ENCODE data around the gene PUS10.
"Not testable (repeated sequence)": the region's sequence is repeated elsewhere in the genome, so short reads cannot be mapped to it uniquely, and the experiment has no call there.

The PUS10 gene

GRCh38 chr2:60965499-60965785, 52.6 kb downstream of the PUS10 start:
- no peak for DNase-seq

DNA sequence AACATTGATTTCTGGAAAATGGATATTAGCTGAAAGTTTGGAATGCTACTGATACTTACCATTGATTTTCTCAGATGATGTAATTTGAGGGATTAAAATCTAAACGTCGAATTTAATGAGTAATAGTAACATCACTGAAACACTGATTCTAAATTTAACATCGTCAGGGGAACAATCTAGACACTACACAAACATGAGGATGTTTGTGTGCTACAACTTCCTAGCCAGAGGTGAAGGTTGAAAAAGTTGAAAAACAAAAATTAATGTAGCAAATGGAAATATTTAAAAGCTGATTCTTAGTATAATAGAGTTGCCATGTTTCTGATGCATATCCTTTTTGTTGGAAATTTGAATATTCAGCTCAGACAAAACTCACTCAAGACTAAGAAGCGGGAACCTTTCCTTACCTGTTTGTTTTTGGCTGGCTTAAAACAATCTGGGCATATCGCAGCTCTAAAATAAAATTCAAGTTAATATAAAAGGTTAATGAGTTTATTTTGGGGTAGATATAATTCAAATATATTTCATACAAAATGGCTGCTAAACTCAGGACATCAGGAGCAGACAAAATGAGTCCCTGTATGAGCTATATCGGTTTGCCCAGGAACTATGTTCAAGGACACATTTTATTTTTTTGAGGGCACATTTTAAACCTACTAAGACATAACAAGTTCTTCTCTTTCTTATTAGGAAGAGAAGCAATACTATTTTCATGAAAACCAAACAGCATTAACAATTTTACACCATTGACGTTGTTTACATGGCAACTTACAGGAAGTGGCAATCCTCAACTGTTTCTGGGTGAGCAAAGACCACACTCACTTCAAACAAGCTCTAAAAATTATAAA, 53.2 kb downstream of the PUS10 start:
- DNase-seq: no peak

DNA sequence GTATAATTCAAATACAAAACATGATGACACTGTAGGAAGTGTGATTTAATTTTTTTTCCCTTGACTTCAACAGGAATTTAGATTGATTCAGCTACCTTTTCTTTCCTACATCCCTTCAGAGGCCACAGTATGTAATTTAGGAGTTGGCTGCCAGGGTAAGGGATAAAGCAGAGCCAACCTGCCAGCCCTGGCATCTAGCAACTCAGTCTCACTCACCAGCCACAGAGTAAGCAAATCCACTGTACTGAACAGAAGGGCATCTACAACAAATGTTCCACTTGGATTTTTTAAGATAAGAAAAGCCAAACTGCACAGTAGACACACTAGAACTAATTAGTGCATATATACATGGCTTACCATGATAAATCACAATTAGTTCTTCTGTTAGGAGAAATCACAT, 54.9 kb downstream of the PUS10 start:
- DNase-seq: no peak

DNA sequence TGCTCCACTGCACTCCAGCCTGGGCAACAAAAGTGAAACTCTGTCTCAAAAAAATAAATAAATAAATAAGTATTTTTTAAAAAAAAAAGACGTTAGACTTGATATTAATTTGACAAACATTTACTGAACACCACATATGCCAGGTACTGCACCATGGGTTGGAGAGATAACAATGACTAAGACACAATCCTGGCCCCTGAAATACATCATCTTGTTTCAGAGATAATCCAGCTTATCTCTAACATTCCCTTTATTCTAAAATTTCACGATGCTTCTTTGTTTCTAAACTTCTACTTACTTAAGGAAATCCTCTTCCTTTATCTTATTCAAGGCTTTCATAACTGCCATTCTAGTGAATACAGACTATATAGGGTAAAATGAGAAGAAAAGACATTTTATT, 55.5 kb downstream of the PUS10 start:
- DNase-seq: no peak

DNA sequence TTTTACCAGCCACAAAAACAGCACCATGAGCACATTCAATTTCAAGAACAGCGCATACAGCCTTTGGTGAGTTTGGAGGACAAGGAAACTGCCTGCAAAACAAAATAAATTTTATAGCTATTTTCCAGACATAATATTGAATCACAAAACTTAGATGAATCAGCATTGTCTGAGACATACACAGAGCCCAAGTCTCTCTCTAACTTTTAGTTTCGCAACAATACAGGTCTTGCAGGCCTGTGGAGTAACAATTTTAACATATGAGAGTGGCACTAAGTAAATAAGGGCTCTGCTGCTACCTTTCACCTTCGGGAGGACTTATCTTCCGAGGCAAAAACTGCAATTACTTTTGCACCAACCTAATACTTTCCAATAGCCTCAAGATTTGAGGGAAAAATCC, 56.6 kb downstream of the PUS10 start:
- no peak for DNase-seq

GRCh38 chr2:60960706-60961105, 57.3 kb downstream of the PUS10 start:
- no peak for DNase-seq

DNA sequence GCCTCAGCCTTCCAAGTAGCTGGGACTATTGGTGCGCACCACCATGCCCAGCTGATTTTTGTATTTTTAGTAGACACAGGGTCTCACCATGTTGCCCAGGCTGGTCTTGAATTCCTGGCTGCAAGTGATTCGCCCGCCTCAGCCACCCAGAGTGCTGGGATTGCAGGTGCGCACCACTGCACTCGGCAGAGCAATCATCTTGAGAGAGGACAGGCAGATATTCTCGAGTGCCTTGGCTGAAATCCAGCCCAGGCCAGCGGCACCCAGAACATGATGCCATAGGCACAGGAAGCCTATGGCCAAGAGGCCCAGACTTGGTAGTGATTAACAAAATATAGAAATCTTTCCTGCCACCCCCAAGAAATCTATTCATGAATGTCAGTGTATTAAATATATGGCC, 58.6 kb downstream of the PUS10 start:
- no peak for DNase-seq

- no peak for DNase-seq
Measured at GRCh38 chr2:60958800-60959199, 59.3 kb downstream of the PUS10 start.

GRCh38 chr2:60958361-60958760, 59.7 kb downstream of the PUS10 start:
- no peak for DNase-seq

- no peak for DNase-seq
Measured at GRCh38 chr2:60957643-60958042, 60.4 kb downstream of the PUS10 start.

- no peak for DNase-seq
Measured at GRCh38 chr2:60957224-60957623, 60.8 kb downstream of the PUS10 start.

- DNase-seq: no peak
Measured at GRCh38 chr2:60954139-60954538, 63.9 kb downstream of the PUS10 start.

GRCh38 chr2:60948926-60949579, 69.0 kb downstream of the PUS10 start:
- no peak for DNase-seq

DNA sequence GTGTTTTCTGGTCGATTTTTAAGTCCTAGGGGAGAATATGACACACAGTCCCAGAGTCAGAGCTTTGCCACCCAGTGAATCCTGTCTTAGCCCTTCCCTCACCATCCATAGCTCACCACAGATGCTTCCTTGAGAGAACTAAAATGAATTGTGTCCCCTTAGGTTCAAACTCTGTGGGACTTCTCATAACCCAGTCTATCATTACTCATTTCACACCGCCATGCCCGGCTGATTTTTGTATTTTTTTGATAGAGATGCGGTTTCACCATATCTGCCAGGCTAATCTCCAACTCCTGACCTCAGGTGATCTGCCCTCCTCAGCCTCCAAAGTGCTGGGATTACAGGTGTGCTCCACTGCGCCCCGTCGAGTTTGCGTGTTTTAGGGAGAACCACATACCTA, 69.9 kb downstream of the PUS10 start:
- DNase-seq: no peak

DNA sequence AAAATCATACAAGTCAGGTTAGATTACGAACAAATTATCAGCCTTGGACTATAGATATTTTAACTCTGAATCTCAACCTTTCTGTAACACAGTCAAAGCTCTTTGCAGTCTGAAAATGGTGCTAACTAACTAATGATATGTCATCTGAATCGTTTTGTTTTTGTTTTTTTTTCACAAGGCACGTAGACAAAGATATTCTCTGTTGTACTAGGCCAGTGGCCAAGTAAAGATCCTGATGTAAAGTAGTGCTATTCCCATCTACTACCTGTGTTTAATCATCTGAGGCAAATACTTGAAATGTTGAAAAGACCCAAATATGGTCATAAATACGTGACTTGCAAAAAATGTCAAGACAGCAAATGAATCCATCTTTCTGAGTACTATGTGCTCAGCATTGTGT, 71.0 kb downstream of the PUS10 start:
- DNase-seq: no peak

DNA sequence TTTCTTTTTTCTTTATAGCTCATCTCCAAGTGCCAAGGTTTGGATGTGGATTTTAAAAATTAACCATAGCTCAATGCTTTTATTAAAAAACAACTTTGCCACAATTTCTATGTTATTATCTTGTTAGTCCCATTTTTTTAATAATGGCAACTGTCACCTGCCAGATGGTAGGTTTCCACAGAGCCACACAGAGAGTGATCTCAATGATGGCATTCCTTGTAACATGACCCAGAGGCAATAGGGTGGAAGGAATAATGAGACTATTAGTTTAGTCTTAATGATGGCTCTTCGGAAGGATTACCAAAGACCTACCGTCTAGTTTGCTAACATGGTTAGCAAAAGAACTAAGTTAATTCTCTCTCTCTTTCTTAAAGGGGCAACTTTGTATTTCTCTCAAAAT, 72.7 kb downstream of the PUS10 start:
- DNase-seq: no peak

DNA sequence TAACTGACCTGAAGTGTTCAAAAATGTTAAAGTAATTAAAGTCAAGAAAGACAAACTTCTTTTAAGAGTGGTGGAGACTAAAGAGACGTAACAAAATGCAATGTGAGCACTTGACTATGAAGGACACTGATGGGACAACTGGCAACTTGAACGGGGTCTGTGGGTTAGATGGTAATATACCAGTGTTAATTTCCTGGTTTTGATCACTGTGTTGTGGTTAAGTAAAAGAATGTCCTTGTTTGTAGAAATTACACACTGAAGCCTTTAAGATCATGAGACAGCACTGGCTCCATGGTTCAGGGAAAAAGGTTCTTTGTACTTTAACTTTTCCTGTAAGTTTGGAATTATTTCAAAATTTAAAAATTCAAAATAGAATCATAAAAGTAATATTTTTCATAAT, 78.4 kb downstream of the PUS10 start:
- no peak for DNase-seq

- DNase-seq: no peak
Measured at GRCh38 chr2:60938301-60938700, 79.8 kb downstream of the PUS10 start.

DNA sequence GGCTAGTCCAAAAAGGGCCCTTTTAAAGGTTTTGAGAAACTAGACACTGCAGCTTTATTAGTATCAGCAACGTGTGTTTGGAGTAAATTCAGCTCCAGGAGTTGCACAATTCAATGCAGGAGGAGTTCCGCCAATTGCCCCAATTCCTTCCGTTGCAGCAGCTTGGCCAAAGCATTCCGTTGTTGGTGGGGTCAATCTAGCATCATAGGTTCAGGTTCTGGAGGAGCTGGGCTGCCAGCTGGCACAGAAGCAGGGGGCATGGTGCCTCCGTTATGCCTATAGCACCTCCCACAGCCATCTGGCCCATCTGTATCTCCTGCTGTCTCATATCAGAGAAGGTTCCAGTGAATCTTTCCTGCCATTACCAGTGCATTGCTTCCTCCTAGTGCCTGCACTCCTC, 81.3 kb downstream of the PUS10 start:
- no peak for DNase-seq

DNA sequence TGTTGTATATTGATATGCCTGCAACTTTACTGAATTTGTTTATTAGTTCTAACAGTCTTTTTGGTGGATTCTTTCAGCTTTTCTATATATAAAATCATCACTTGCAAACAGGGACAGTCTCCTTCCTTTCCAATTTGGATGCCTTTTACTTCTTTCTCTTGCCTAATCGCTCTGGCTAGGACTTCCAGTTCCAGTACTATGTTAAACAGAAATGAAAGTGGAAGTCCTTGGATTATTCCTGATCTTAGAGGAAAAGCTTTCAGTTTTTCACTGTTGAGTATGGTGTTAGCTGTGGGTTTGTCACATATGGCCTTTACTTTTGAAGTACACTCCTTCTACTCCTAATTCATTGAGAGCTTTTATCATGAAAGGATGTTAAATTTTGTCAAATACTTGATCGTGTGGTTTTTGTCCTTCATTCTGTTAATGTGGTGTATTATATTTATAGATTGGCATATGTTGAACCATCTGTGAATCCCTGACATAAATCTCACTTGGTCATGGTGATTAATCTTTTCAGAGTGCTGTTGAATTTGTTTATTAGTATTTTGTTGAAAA, 83.8 kb downstream of the PUS10 start:
- no peak for DNase-seq

DNA sequence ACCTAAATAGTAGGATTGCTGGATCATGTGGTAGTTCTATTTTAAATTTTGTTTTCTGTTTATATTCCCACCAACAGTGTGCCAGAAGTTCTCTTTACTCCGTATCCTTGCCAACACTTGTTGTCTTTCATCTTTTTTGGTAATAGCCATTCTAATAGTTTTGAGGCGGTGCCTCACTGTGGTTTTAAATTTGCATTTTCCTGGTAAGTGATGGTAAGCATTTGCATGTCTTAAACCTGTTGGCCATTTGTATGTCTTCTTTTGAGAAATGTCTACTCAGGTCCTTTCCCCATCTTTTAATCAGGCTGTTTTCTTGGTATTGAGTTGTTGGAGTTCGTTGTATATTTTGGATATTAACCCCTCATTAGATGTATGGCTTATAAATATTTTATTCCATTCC, 85.1 kb downstream of the PUS10 start:
- DNase-seq: no peak

- not testable (repeated sequence) for DNase-seq
Measured at GRCh38 chr2:60932061-60932460, 86.0 kb downstream of the PUS10 start.

- DNase-seq: peak; percentile 19
Measured at GRCh38 chr2:60926741-60927552, 91.1 kb downstream of the PUS10 start.

Data from KG1 (cell line).